ENCODE results near the gene IL21.

- TF ChIP-seq CTCF (IDR thresholded peaks at IDR 0.05), result no peak
- TF ChIP-seq POLR2A (IDR thresholded peaks at IDR 0.05), result no peak
Observed at GRCh38 chr4:122650148-122650547, 29.3 kb upstream of the IL21 start.

All from right lobe of liver (tissue), 4 donors.